Measurements from ENCODE around the gene GAREM2. TPM values are rescaled to one million over a fixed set of nuclear protein-coding genes. Genes with fewer than 3 reads are reported as not detected.

GAREM2 gene
- 2.4 and 3.5 TPM in 2 replicates for total RNA-seq (2014; rRNA removed; shearing (Covaris generic))

GRCh38 chr2:26172871-26173775 is at the start of gene GAREM2:
TSS of gene GAREM2 (plus strand) at chr2:26173088. CDS start at chr2:26173221, 133 bp downstream.

Other genes starting within 250 kb of the GAREM2 start
- 16.6 and 21.8 TPM in 2 replicates for gene KIF3C, start 190.6 kb upstream of the GAREM2 start, total RNA-seq (2014; rRNA removed; shearing (Covaris generic))
- gene RAB10, start 139.0 kb upstream of the GAREM2 start, total RNA-seq (2014; rRNA removed; shearing (Covaris generic)): 131 and 155 TPM in 2 replicates
- gene HADHA, start 71.5 kb downstream of the GAREM2 start, total RNA-seq (2014; rRNA removed; shearing (Covaris generic)): 113 and 127 TPM in 2 replicates
- gene HADHB, start 71.9 kb downstream of the GAREM2 start, total RNA-seq (2014; rRNA removed; shearing (Covaris generic)): 60.5 and 60.7 TPM in 2 replicates
- gene SELENOI, start 173.1 kb downstream of the GAREM2 start, total RNA-seq (2014; rRNA removed; shearing (Covaris generic)): 23.8 and 30.5 TPM in 2 replicates
- 2.1 TPM in 1 of 2 replicates, not detected in the other for gene ADGRF3, start 173.7 kb downstream of the GAREM2 start, total RNA-seq (2014; rRNA removed; shearing (Covaris generic))
- not detected in 2 replicates for gene DRC1, start 228.8 kb downstream of the GAREM2 start, total RNA-seq (2014; rRNA removed; shearing (Covaris generic))

Measured in A375 (cell line).